GM18519 (cell line): ENCODE results near the gene GNAT2.
"Not testable (repeated sequence)": the region's sequence is repeated elsewhere in the genome, so short reads cannot be mapped to it uniquely, and the experiment has no call there.

ENCODE experiments used
- ATAC-seq: cut with Tn5 transposase; IDR thresholded peaks from one replicate; pipeline ENCODE4 v1.9.1; 2021; ENCODE audit warnings: mild to moderate bottlenecking, moderate library complexity; ENCODE audit not compliant: unreplicated experiment, low FRiP score

GNAT2 gene

DNA sequence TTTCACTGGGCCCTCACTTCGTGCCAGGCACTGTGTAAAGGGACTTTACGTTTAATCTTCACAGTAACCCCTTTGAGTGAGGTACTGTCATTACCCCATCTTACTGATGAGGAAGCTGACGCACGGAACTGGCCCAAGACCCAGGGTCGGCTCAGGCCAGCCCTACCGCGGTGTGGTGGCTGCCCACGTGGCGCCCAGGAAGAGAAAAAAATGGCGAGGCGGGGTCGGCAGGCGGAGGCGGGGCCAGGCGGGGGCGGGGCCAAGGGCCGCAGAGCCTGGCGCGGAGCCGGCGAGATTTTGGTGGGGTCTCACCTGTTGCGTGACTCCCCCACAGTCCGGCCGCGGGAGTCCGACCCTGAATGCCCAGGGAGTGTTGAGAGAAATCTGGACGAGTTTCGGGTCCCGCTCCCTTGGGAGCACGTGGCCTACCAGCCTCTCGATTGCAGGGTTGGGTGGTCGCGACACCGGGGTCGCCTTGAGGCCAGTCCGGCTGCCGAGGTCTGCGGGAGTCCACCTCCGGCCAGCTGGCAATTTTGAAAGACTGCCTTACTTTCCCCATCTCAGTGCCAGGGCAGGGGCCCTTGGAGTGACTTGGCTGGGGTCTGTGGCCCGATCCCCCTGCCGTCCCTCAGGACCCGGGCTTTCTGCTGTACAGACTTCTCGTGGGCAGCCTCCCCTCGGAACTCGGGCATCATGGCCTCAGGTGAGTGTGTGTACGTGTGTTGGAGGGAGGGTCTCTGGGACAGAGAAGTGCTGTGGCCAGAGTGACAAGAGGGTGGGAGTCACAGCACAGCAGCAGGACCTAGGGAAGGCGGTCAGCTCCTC, at the start of gene GNAT2, which contains the start of gene AMPD2:
TSS of gene GNAT2 (minus strand) at position 41 of the 825 bp plus-strand sequence. CDS start 6,746 bp downstream, outside the sequence.
TSS of gene AMPD2 (plus strand) at position 262 of the 825 bp plus-strand sequence. CDS start 1,339 bp downstream, outside the sequence.
- no peak for ATAC-seq

GRCh38 chr1:109668123-109668775, 48.8 kb upstream of the GNAT2 start:
- no peak for ATAC-seq

DNA sequence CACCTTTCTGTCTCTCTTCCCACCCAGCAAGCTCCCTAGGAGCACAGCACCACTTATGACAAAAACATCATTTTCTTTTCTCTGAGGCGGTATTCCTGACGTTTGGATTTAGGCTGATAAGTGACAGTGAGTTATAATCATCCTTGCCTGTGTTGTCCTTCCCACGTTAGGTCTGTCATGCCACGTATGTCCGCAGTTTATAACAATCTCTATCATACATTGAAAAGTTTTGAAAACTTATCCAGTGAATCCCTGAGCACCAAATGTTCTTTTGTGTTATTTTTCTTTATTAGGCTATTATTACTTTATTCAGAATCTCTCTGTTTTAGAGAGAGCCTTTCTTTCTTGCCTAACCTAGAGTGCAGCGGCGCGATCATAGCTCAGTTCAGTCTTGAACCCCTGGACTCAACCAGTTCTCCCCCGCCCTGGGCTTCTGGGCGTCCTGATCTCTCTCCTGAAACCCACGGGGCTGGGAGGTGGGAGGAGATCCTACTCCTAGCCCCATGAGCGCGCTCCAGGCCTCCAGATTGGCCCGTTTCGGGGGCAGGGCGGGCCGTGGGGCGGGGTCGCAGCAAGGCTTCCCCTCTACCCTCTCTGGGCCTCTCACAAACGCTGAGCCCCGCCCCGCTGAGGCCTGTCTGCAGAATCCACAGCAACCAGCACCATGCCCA, 48.2 kb upstream of the GNAT2 start, which contains the start of gene GSTM2:
TSS of gene GSTM2 (plus strand) at position 606 of the 671 bp plus-strand sequence. CDS start at position 665, 59 bp downstream.
- peak; percentile 81 for ATAC-seq

GRCh38 chr1:109664671-109665070, 45.3 kb upstream of the GNAT2 start:
- no peak for ATAC-seq

- ATAC-seq = no peak
Measured at GRCh38 chr1:109661391-109661790, 42.0 kb upstream of the GNAT2 start.

DNA sequence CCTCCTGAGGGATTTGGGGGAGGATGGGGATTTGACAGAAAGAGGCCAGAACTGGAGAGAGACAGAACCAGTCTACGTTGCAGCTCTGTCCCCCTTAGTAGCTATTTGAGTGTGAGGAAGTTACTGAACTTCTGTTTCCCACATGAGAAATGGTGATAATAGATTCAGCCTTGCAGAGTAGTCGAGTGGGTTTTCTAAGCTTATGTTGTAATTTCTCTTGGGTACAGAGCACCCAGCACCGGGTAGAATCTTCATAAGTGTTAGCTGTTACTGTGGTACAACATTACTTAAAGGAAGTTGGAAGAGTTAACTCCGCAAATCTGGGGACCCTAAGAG, 41.2 kb upstream of the GNAT2 start:
- not testable (repeated sequence) for ATAC-seq

DNA sequence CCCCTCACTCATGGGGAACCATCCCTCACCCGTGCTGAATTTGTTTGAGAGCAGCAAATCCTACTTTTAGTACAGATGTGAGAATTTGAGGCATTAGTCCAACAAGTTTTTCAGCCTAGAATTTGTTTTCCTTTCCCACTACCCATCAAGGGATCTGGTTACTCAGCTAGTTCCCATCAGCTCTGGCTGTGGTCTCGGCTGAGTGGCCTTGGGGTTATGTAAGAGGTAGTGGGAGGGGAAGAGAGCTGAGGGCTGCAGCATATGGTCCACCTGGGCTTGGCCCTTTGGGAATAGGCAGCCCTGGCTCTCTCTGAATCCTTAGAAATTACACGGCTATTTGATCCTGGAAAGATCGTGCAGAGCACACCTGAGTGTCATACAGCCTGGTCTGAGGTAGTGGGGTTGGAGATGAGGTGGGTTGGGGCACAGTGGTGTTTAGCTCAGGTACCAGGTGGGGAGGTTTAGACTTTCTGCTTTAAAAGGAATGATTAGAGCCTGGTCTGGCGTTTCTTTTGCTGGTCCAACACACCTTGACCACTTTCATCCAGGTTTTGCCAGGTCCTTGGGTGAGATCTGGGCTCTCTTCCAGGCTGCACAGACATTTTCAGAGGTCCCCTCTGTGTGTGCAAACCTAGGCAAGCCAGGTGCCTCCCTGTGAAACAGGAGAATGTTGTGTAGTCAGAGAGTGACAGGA, 40.7 kb upstream of the GNAT2 start:
- no peak for ATAC-seq

- ATAC-seq = no peak
Measured at GRCh38 chr1:109659145-109659544, 39.7 kb upstream of the GNAT2 start.

DNA sequence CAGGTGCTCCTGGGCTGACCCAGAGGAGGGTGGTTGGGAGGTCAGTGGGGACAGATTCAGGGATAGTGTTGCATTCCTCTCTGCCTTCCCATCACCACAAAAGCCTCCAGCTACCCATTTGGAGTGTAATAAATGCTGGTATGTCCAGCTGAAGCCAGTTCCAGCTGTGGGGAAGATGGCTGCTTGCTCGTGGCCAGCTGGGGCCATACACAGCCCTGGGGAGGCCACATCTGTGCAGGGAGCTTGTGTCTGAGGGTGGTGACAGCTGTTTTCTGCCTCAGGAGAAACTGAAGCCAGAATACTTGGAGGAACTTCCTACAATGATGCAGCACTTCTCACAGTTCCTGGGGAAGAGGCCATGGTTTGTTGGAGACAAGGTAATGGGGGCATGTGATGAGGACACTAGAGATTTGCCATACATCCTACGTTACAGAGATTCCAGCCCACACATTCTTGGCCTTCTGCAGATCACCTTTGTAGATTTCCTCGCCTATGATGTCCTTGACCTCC, 39.2 kb upstream of the GNAT2 start:
- no peak for ATAC-seq

GRCh38 chr1:109657970-109658369, 38.6 kb upstream of the GNAT2 start:
- ATAC-seq = no peak

GRCh38 chr1:109657395-109657794, 38.0 kb upstream of the GNAT2 start:
- no peak for ATAC-seq

DNA sequence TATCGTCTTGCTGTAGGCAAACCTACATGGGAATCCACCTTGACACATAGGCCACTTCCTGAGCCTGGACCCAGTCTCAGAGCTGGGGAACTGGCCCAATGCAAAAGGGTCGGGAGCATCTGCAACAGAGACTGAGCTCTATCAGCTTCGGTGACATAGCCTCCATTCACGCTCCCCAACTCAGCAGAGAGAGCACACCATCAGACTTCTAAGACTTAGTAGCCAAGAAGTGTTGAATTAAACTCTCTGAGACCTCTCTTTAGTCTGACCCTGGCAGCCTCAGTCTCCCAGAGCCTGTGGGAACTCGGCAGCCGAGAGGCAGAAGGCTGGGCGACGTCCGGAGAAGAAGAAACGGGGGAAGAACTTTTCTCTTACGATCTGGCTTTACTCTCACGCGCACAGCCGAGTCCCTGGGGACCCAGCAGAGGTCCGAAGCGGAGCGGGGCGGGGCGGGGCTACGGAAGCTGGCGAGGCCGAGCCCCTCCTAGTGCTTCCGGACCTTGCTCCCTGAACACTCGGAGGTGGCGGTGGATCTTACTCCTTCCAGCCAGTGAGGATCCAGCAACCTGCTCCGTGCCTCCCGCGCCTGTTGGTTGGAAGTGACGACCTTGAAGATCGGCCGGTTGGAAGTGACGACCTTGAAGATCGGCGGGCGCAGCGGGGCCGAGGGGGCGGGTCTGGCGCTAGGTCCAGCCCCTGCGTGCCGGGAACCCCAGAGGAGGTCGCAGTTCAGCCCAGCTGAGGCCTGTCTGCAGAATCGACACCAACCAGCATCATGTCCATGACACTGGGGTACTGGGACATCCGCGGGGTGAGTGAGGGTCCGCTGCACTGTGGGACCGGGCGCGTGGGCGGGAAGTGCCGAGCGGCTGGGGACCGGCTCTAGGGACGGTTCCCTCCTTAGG, 36.5 kb upstream of the GNAT2 start, which contains the start of gene GSTM4:
TSS of gene GSTM4 (plus strand) at position 485 of the 905 bp plus-strand sequence. CDS start at position 776, 291 bp downstream.
- ATAC-seq = peak; percentile 47

GRCh38 chr1:109654519-109654918, 35.1 kb upstream of the GNAT2 start:
- ATAC-seq = no peak

GRCh38 chr1:109653306-109653705, 33.9 kb upstream of the GNAT2 start:
- no peak for ATAC-seq

- no peak for ATAC-seq
Measured at GRCh38 chr1:109652402-109652801, 33.0 kb upstream of the GNAT2 start.

- no peak for ATAC-seq
Measured at GRCh38 chr1:109650609-109651008, 31.2 kb upstream of the GNAT2 start.

DNA sequence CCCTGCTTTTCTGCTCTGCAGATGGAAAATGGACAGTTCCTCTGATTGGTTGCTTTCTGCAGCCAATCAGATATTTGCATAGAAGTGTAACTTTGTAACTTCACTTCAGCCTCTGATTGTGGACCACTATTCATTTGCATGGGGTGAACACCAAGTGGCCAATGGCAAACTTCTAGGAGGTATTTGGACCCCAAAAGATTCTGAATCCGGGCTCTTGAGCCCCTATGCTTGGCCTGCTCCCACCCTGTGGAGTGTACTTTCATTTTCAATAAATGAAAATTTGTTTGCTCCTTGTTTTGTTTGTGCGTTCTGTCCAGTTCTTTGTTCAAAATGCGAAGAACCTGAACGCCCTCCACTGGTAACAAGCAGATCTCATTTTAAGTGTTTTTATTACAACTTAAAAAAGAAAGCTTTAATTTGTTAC, 30.1 kb upstream of the GNAT2 start:
- ATAC-seq = no peak

DNA sequence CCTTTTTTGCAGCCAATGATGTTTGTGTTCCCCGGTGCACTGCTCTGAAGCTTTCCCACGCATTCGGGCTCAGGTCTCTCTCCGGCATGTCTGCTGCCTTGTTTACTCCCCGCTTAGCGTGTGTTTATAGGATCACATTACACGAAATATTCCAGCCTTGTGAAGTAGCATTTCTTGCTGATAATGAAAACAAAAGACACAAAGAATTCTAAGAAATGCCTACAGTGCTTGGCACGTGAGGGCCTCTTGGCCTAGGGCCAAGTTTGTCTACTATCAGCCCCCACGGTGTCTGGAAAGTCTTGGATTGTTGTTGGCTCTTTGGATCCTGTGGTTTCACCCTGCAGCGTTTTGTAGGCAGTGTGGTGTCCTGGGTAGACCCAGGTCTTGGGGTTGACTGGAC, 25.3 kb upstream of the GNAT2 start:
- ATAC-seq = no peak
